ENCODE results near the gene ITGAL.

GRCh38 chr16:30491744-30492308, 19.3 kb downstream of the ITGAL start:
- TF ChIP-seq CTCF (IDR thresholded peaks at IDR 0.05) (no peak), POLR2A (IDR thresholded peaks at IDR 0.05) (no peak), POLR2AphosphoS5 (IDR thresholded peaks at IDR 0.05) (no peak), EP300 (IDR thresholded peaks at IDR 0.05; ENCODE audit: low read depth) (no peak)

Data from transverse colon (tissue), 4 donors.